CD14-positive monocyte (primary cell): Measurements from ENCODE around the gene MCM3AP. TPM values are rescaled to one million over a fixed set of nuclear protein-coding genes. Genes with fewer than 3 reads are reported as not detected.

Experiments used
- DNase-seq, 3 donors: peaks; one replicate each; pipeline ENCODE4 v3.0.0-alpha.2; 2011 to 2022
- H2AFZ ChIP-seq: 2 replicates; pipeline ENCODE4 v1.6.0; 2012; ENCODE audit warnings: mild to moderate bottlenecking, low read depth, low read length, inconsistent platforms; ENCODE audit not compliant: insufficient read depth, poor library complexity, severe bottlenecking
- H3K27ac ChIP-seq, 2 donors: 1 replicate in 1 of 2; 2 replicates in 1 of 2; pipeline ENCODE4 v1.5.1; 2012 to 2013; ENCODE audit warnings: low read length in 2 of 2, control low read depth in 1 of 2, inconsistent platforms in 1 of 2, low read depth in 1 of 2, mild to moderate bottlenecking in 1 of 2
- H3K27me3 ChIP-seq, 2 donors: one replicate each; pipeline versions ENCODE4 v1.6.0 to v1.6.1; 2011 to 2013; ENCODE audit warnings: low read length in 2 of 2; ENCODE audit not compliant: control insufficient read depth in 2 of 2, insufficient read depth in 2 of 2
- H3K36me3 ChIP-seq, 2 donors: replicated peaks in 1 of 2; 1 replicate in 1 of 2; 2 replicates in 1 of 2; pipeline versions ENCODE4 v1.5.1 to v1.6.1; 2012 to 2013; ENCODE audit warnings: low read length in 2 of 2, control low read depth in 1 of 2, inconsistent platforms in 1 of 2, mild to moderate bottlenecking in 1 of 2; ENCODE audit not compliant: insufficient read depth in 2 of 2, control insufficient read depth in 1 of 2
- H3K4me1 ChIP-seq, 2 donors: 1 replicate in 1 of 2; 2 replicates in 1 of 2; pipeline versions ENCODE4 v1.5.1 to v1.6.1; 2012 to 2013; ENCODE audit warnings: low read length in 2 of 2, control low read depth in 1 of 2, inconsistent platforms in 1 of 2, mild to moderate bottlenecking in 1 of 2, moderate library complexity in 1 of 2; ENCODE audit not compliant: insufficient read depth in 2 of 2, control insufficient read depth in 1 of 2
- H3K4me2 ChIP-seq: replicated peaks from 2 replicates; pipeline ENCODE3; 2012; ENCODE audit warnings: low read length, moderate library complexity, mild to moderate bottlenecking; ENCODE audit not compliant: poor library complexity, severe bottlenecking; ENCODE audit errors: extremely low read depth
- H3K4me3 ChIP-seq, 3 experiments: fragments of 200-600 bp in 1 of 3; sonication (generic) in 1 of 3; replicated peaks in 1 of 3; 1 replicate in 2 of 3; 2 replicates in 1 of 3; pipeline ENCODE4 v1.5.1; 2011 to 2013; ENCODE audit warnings: low read length in 3 of 3, mild to moderate bottlenecking in 3 of 3, control low read depth in 2 of 3, low read depth in 2 of 3, inconsistent platforms in 1 of 3, moderate library complexity in 1 of 3
- H3K79me2 ChIP-seq: 2 replicates; pipeline ENCODE4 v1.6.0; 2012; ENCODE audit warnings: mild to moderate bottlenecking, control low read depth, inconsistent platforms, low read length, moderate library complexity; ENCODE audit not compliant: insufficient read depth
- H3K9ac ChIP-seq: 2 replicates; pipeline ENCODE4 v1.6.0; 2017; ENCODE audit warnings: low read length, mild to moderate bottlenecking; ENCODE audit not compliant: insufficient read depth, poor library complexity, severe bottlenecking
- H3K9me3 ChIP-seq, 2 donors: replicated peaks in 1 of 2; 1 replicate in 1 of 2; 2 replicates in 1 of 2; pipeline versions ENCODE4 v1.5.1 to v1.6.1; 2012 to 2013; ENCODE audit warnings: low read length in 2 of 2, control low read depth in 1 of 2; ENCODE audit not compliant: control insufficient read depth in 1 of 2, insufficient read depth in 1 of 2
- H4K20me1 ChIP-seq: 2 replicates; pipeline ENCODE4 v1.6.0; 2012; ENCODE audit warnings: mild to moderate bottlenecking, low read length, control low read depth, moderate library complexity; ENCODE audit not compliant: insufficient read depth
- H3K27ac Mint-ChIP-seq, 7 donors: one replicate each; pipeline ENCODE4 v1.8.0; 2020; ENCODE audit warnings: mild to moderate bottlenecking in 7 of 7, mixed read lengths in 7 of 7, moderate library complexity in 6 of 7, inconsistent platforms in 2 of 7
- H3K27me3 Mint-ChIP-seq, 3 donors: one replicate each; pipeline ENCODE4 v1.8.0; 2021 to 2022; ENCODE audit warnings: low read depth in 3 of 3, mild to moderate bottlenecking in 3 of 3, mixed read lengths in 3 of 3, moderate library complexity in 3 of 3, inconsistent platforms in 1 of 3
- H3K36me3 Mint-ChIP-seq, 2 donors: one replicate each; pipeline ENCODE4 v1.8.0; 2020; ENCODE audit warnings: mixed read lengths in 2 of 2, inconsistent platforms in 1 of 2, mild to moderate bottlenecking in 1 of 2
- H3K4me1 Mint-ChIP-seq: one replicate; pipeline ENCODE4 v1.8.0; 2020; ENCODE audit warnings: mild to moderate bottlenecking, mixed read lengths
- H3K4me3 Mint-ChIP-seq, 2 donors: one replicate each; pipeline ENCODE4 v1.8.0; 2020; ENCODE audit warnings: mild to moderate bottlenecking in 2 of 2, mixed read lengths in 2 of 2, moderate library complexity in 1 of 2
- H3K9me3 Mint-ChIP-seq, 7 donors: one replicate each; pipeline ENCODE4 v1.8.0; 2020 to 2022; ENCODE audit warnings: mixed read lengths in 7 of 7, mild to moderate bottlenecking in 6 of 7, moderate library complexity in 6 of 7, inconsistent platforms in 2 of 7
- WGBS: methylation state at CpG from one replicate; pipeline ENCODE4 v1.1.5; 2013; ENCODE audit warnings: missing lambda C conversion rate; ENCODE audit not compliant: insufficient coverage; 5-methylcytosine and 5-hydroxymethylcytosine counted together
- intact Hi-C, 2 donors: fragments of 100-400 bp; cut with micrococcal nuclease; formaldehyde crosslinking; loops; one replicate each; pipeline versions ENCODE4 v1.15.0 to v1.15.1; 2023
- polyA plus RNA-seq, 3 donors: library from polyadenylated mRNA; depleted of rRNA in 1 of 3; unstranded in 2 of 3; stranded (reverse) in 1 of 3; fragments of 300-500 nt in 2 of 3; fragments of >200 nt in 1 of 3; fragmentation: Illumina TruSeq in 2 of 3; gene quantifications; 1 replicate in 2 of 3; 2 replicates in 1 of 3; pipeline ENCODE4 v1.2.3, GENCODE V29; 2012 to 2021
- TF ChIP-seq, protein P1 (sequence below): fragments of 200-600 bp; IDR thresholded peaks from one replicate; pipeline ENCODE4 v1.8.0; 2022; ENCODE audit warnings: antibody characterized with exemption, mild to moderate bottlenecking

The MCM3AP gene
- polyA plus RNA-seq, 3 donors: 30.9 to 62.4 (median 32.7) TPM

DNA sequence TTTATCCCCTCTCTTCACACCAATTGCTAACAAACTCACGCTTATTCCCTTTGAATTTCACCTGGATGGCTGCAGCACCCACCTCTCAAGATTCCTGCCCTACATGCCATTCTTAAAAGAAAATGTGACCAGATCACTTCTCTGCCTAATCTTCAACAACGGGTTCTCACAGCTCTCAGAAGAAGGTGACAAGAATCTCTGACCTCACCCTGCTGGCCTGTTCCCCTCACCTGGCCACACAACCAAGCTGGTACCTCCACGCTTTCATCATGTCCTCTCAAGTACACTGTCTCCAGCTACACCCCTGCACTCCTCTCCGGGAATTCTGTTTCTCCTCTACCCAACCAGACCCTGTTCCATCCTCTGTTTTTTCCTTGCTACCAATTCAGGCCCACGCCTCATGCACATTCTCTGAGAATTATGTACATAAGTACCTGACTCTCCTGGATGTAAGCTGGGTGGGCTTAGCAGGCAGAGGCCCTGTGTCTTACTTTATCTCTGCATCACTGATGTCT is 50.9 kb downstream of the MCM3AP start:
- no peak overlapping the region for H3K27ac ChIP-seq
- no peak overlapping the region for H3K9ac ChIP-seq
- H3K4me3 ChIP-seq: no peak overlapping the region
- H3K36me3 ChIP-seq: peaks cover 42 to 68% of the 10 kb centered on the region in 2 donors
- Mint-ChIP-seq H3K9me3 (peaks cover 0 to 3% (median 0%) of the 10 kb centered on the region in 7 donors), H3K36me3 (peaks cover 54 to 69% of the 10 kb centered on the region in 2 donors), H3K27ac (no peak overlapping the region), H3K4me3 (no peak overlapping the region), H3K4me1 (peaks cover 12% of the 10 kb centered on the region), H3K27me3 (peaks cover 0 to 2% (median 1%) of the 10 kb centered on the region in 3 donors)
- peaks cover 5% of the 10 kb centered on the region for H4K20me1 ChIP-seq
- DNase-seq: no peak
- H3K27me3 ChIP-seq: no peaks in the 10 kb centered on the region
- no peak overlapping the region for H3K4me2 ChIP-seq
- H3K9me3 ChIP-seq: no peaks in the 10 kb centered on the region
- intact Hi-C loops: no loop called here
- WGBS: 80% methylated on average over 4 of the region's 5 CpGs
- peaks cover 4 to 5% of the 10 kb centered on the region in 2 donors for H3K4me1 ChIP-seq
- TF ChIP-seq, protein P1, sequence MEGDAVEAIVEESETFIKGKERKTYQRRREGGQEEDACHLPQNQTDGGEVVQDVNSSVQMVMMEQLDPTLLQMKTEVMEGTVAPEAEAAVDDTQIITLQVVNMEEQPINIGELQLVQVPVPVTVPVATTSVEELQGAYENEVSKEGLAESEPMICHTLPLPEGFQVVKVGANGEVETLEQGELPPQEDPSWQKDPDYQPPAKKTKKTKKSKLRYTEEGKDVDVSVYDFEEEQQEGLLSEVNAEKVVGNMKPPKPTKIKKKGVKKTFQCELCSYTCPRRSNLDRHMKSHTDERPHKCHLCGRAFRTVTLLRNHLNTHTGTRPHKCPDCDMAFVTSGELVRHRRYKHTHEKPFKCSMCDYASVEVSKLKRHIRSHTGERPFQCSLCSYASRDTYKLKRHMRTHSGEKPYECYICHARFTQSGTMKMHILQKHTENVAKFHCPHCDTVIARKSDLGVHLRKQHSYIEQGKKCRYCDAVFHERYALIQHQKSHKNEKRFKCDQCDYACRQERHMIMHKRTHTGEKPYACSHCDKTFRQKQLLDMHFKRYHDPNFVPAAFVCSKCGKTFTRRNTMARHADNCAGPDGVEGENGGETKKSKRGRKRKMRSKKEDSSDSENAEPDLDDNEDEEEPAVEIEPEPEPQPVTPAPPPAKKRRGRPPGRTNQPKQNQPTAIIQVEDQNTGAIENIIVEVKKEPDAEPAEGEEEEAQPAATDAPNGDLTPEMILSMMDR: no peak
- H2AFZ ChIP-seq: no peak overlapping the region
- H3K79me2 ChIP-seq: no peaks in the 10 kb centered on the region

- Histone ChIP-seq H2AFZ (peak overlapping the region; percentile 92), H3K27ac (no peak overlapping the region), H3K4me3 (peak overlapping the region in 2 of 3 experiments; percentile 31 to 74), H3K27me3 (no peaks in the 10 kb centered on the region), H3K79me2 (peaks cover 4% of the 10 kb centered on the region), H3K4me1 (peaks cover 17 to 24% of the 10 kb centered on the region in 2 donors), H3K36me3 (peaks cover 13 to 24% of the 10 kb centered on the region in 2 donors), H3K4me2 (peak overlapping the region; percentile 85), H4K20me1 (no peaks in the 10 kb centered on the region), H3K9ac (peak overlapping the region; percentile 35), H3K9me3 (no peaks in the 10 kb centered on the region)
- no CpG with 5 or more reads among the region's 6 CpGs for WGBS
- peak overlapping the region in 1 of 7 donors; percentile 2 for H3K27ac Mint-ChIP-seq
- intact Hi-C loops: loop anchor here (2.0 to 5.0 kb wide), 3 partner anchors 45 to 92 kb away; partner anchors contain the start of genes SPATC1L (in 2 of the 2), C21orf58 (in 1 of the 2) and PCNT (in 1 of the 2)
- peaks cover 26 to 32% of the 10 kb centered on the region in 2 donors for H3K36me3 Mint-ChIP-seq
- no peak for DNase-seq
- peak overlapping the region; percentile 14 to 99 for H3K4me3 Mint-ChIP-seq
- peaks cover 0 to 7% (median 1%) of the 10 kb centered on the region in 7 donors for H3K9me3 Mint-ChIP-seq
- TF ChIP-seq, protein P1: no peak
- H3K4me1 Mint-ChIP-seq: peaks cover 34% of the 10 kb centered on the region
- H3K27me3 Mint-ChIP-seq: peaks cover 2 to 7% (median 3%) of the 10 kb centered on the region in 3 donors
Observed at GRCh38 chr21:46229923-46230260, 55.5 kb downstream of the MCM3AP start.
